ENCODE data around the gene USP27X. TPM values are rescaled to one million over a fixed set of nuclear protein-coding genes. Genes with fewer than 3 reads are reported as not detected.
A peak's percentile ranks its signal among the peaks of the same experiment; 100 is the strongest.

USP27X gene
- total and polyA plus RNA-seq, 2 donors: 2.5 to 2.9 TPM

- Histone ChIP-seq H3K4me3 (ENCODE audit: low read length in 2 of 2) (no peak overlapping the region), H3K36me3 (ENCODE audit: control insufficient read depth in 2 of 2, insufficient read depth in 2 of 2, low read length in 1 of 2) (no peaks in the 10 kb centered on the region), H3K27me3 (ENCODE audit: control insufficient read depth in 2 of 2, insufficient read depth in 1 of 2, low read length in 1 of 2) (no peaks in the 10 kb centered on the region), H3K9me3 (ENCODE audit: control insufficient read depth in 2 of 2, insufficient read depth in 1 of 2, low read length in 1 of 2) (no peaks in the 10 kb centered on the region), H3K4me1 (ENCODE audit: control insufficient read depth in 2 of 2, insufficient read depth in 2 of 2, low read length in 2 of 2) (peaks cover 4 to 8% of the 10 kb centered on the region in 2 donors), H3K27ac (ENCODE audit: low read depth in 1 of 2, low read length in 1 of 2) (no peak overlapping the region)
- 94% methylated on average over 5 of the region's 5 CpGs for whole genome bisulfite sequencing
- no peak for DNase-seq (ENCODE audit: low read depth in 6 of 9, low spot score in 9 of 9)
Observed at GRCh38 chrX:49877397-49878101, 1.7 kb upstream of the USP27X start.

GRCh38 chrX:49878128-49878833 lies 1.0 kb upstream of the USP27X start:
- H3K4me1 ChIP-seq (ENCODE audit: control insufficient read depth in 2 of 2, insufficient read depth in 2 of 2, low read length in 2 of 2): peaks cover 4 to 8% of the 10 kb centered on the region in 2 donors
- no peaks in the 10 kb centered on the region for H3K9me3 ChIP-seq (ENCODE audit: control insufficient read depth in 2 of 2, insufficient read depth in 1 of 2, low read length in 1 of 2)
- H3K27me3 ChIP-seq (ENCODE audit: control insufficient read depth in 2 of 2, insufficient read depth in 1 of 2, low read length in 1 of 2): no peaks in the 10 kb centered on the region
- DNase-seq (ENCODE audit: low read depth in 6 of 9, low spot score in 9 of 9): no peak
- H3K27ac ChIP-seq (ENCODE audit: low read depth in 1 of 2, low read length in 1 of 2): peak overlapping the region in 1 of 2 donors; percentile 24
- WGBS: 61% methylated on average over 28 of the region's 28 CpGs
- peak overlapping the region; percentile 52 to 63 for H3K4me3 ChIP-seq (ENCODE audit: low read length in 2 of 2)
- no peaks in the 10 kb centered on the region for H3K36me3 ChIP-seq (ENCODE audit: control insufficient read depth in 2 of 2, insufficient read depth in 2 of 2, low read length in 1 of 2)

GRCh38 chrX:49879656-49880277 lies 483 bp downstream of the USP27X start:
- peak overlapping the region; percentile 52 to 63 for H3K4me3 ChIP-seq (ENCODE audit: low read length in 2 of 2)
- peak overlapping the region in 1 of 2 donors; percentile 74 for H3K27ac ChIP-seq (ENCODE audit: low read depth in 1 of 2, low read length in 1 of 2)
- DNase-seq (ENCODE audit: low read depth in 6 of 9, low spot score in 9 of 9): peak in 2 of 9 donors; percentile 3 to 21
- H3K36me3 ChIP-seq (ENCODE audit: control insufficient read depth in 2 of 2, insufficient read depth in 2 of 2, low read length in 1 of 2): no peaks in the 10 kb centered on the region
- H3K4me1 ChIP-seq (ENCODE audit: control insufficient read depth in 2 of 2, insufficient read depth in 2 of 2, low read length in 2 of 2): peaks cover 4 to 8% of the 10 kb centered on the region in 2 donors
- no peaks in the 10 kb centered on the region for H3K9me3 ChIP-seq (ENCODE audit: control insufficient read depth in 2 of 2, insufficient read depth in 1 of 2, low read length in 1 of 2)
- 2% methylated on average over 55 of the region's 55 CpGs for WGBS
- no peaks in the 10 kb centered on the region for H3K27me3 ChIP-seq (ENCODE audit: control insufficient read depth in 2 of 2, insufficient read depth in 1 of 2, low read length in 1 of 2)

- 92% methylated on average over 12 of the region's 12 CpGs for WGBS
- no peaks in the 10 kb centered on the region for H3K9me3 ChIP-seq (ENCODE audit: control insufficient read depth in 2 of 2, insufficient read depth in 1 of 2, low read length in 1 of 2)
- no peak for DNase-seq (ENCODE audit: low read depth in 6 of 9, low spot score in 9 of 9)
- H3K4me3 ChIP-seq (ENCODE audit: low read length in 2 of 2): no peak overlapping the region
- H3K27ac ChIP-seq (ENCODE audit: low read depth in 1 of 2, low read length in 1 of 2): no peak overlapping the region
- no peaks in the 10 kb centered on the region for H3K27me3 ChIP-seq (ENCODE audit: control insufficient read depth in 2 of 2, insufficient read depth in 1 of 2, low read length in 1 of 2)
- no peaks in the 10 kb centered on the region for H3K36me3 ChIP-seq (ENCODE audit: control insufficient read depth in 2 of 2, insufficient read depth in 2 of 2, low read length in 1 of 2)
- peaks cover 4 to 8% of the 10 kb centered on the region in 2 donors for H3K4me1 ChIP-seq (ENCODE audit: control insufficient read depth in 2 of 2, insufficient read depth in 2 of 2, low read length in 2 of 2)
Observed at GRCh38 chrX:49880668-49881067, 1.4 kb downstream of the USP27X start.

GRCh38 chrX:49884290-49884862 lies 5.1 kb downstream of the USP27X start:
- 50% methylated on average over 7 of the region's 7 CpGs for WGBS
- no peak overlapping the region for H3K27ac ChIP-seq (ENCODE audit: low read depth in 1 of 2, low read length in 1 of 2)
- peaks cover 4 to 8% of the 10 kb centered on the region in 2 donors for H3K4me1 ChIP-seq (ENCODE audit: control insufficient read depth in 2 of 2, insufficient read depth in 2 of 2, low read length in 2 of 2)
- H3K36me3 ChIP-seq (ENCODE audit: control insufficient read depth in 2 of 2, insufficient read depth in 2 of 2, low read length in 1 of 2): no peaks in the 10 kb centered on the region
- H3K4me3 ChIP-seq (ENCODE audit: low read length in 2 of 2): no peak overlapping the region
- DNase-seq (ENCODE audit: low read depth in 6 of 9, low spot score in 9 of 9): peak in 4 of 9 donors; percentile 15 to 56 (median 34)
- H3K9me3 ChIP-seq (ENCODE audit: control insufficient read depth in 2 of 2, insufficient read depth in 1 of 2, low read length in 1 of 2): no peaks in the 10 kb centered on the region
- no peaks in the 10 kb centered on the region for H3K27me3 ChIP-seq (ENCODE audit: control insufficient read depth in 2 of 2, insufficient read depth in 1 of 2, low read length in 1 of 2)

- no peaks in the 10 kb centered on the region for H3K27me3 ChIP-seq (ENCODE audit: control insufficient read depth in 2 of 2, insufficient read depth in 1 of 2, low read length in 1 of 2)
- H3K4me3 ChIP-seq (ENCODE audit: low read length in 2 of 2): no peak overlapping the region
- no peak overlapping the region for H3K27ac ChIP-seq (ENCODE audit: low read depth in 1 of 2, low read length in 1 of 2)
- H3K4me1 ChIP-seq (ENCODE audit: control insufficient read depth in 2 of 2, insufficient read depth in 2 of 2, low read length in 2 of 2): no peaks in the 10 kb centered on the region
- DNase-seq (ENCODE audit: low read depth in 6 of 9, low spot score in 9 of 9): no peak
- no peaks in the 10 kb centered on the region for H3K36me3 ChIP-seq (ENCODE audit: control insufficient read depth in 2 of 2, insufficient read depth in 2 of 2, low read length in 1 of 2)
- no peaks in the 10 kb centered on the region for H3K9me3 ChIP-seq (ENCODE audit: control insufficient read depth in 2 of 2, insufficient read depth in 1 of 2, low read length in 1 of 2)
- WGBS: 89% methylated on average over 4 of the region's 4 CpGs
Observed at GRCh38 chrX:49892542-49892941, 13.3 kb downstream of the USP27X start.

- no peaks in the 10 kb centered on the region for H3K27me3 ChIP-seq (ENCODE audit: control insufficient read depth in 2 of 2, insufficient read depth in 1 of 2, low read length in 1 of 2)
- H3K9me3 ChIP-seq (ENCODE audit: control insufficient read depth in 2 of 2, insufficient read depth in 1 of 2, low read length in 1 of 2): peaks cover 0 to 5% of the 10 kb centered on the region in 2 donors
- no peak for DNase-seq (ENCODE audit: low read depth in 6 of 9, low spot score in 9 of 9)
- H3K4me3 ChIP-seq (ENCODE audit: low read length in 2 of 2): no peak overlapping the region
- H3K4me1 ChIP-seq (ENCODE audit: control insufficient read depth in 2 of 2, insufficient read depth in 2 of 2, low read length in 2 of 2): no peaks in the 10 kb centered on the region
- H3K27ac ChIP-seq (ENCODE audit: low read depth in 1 of 2, low read length in 1 of 2): no peak overlapping the region
- WGBS: 92% methylated on average over 4 of the region's 4 CpGs
- H3K36me3 ChIP-seq (ENCODE audit: control insufficient read depth in 2 of 2, insufficient read depth in 2 of 2, low read length in 1 of 2): no peaks in the 10 kb centered on the region
Observed at GRCh38 chrX:49896951-49897350, 17.7 kb downstream of the USP27X start.

- H3K4me1 ChIP-seq (ENCODE audit: control insufficient read depth in 2 of 2, insufficient read depth in 2 of 2, low read length in 2 of 2): no peaks in the 10 kb centered on the region
Observed at GRCh38 chrX:49901048-49901447, 21.8 kb downstream of the USP27X start.

GRCh38 chrX:49910344-49910743 lies 31.1 kb downstream of the USP27X start:
- Histone ChIP-seq H3K27ac (ENCODE audit: low read depth in 1 of 2, low read length in 1 of 2) (no peak overlapping the region), H3K9me3 (ENCODE audit: control insufficient read depth in 2 of 2, insufficient read depth in 1 of 2, low read length in 1 of 2) (no peaks in the 10 kb centered on the region), H3K4me1 (ENCODE audit: control insufficient read depth in 2 of 2, insufficient read depth in 2 of 2, low read length in 2 of 2) (no peaks in the 10 kb centered on the region), H3K27me3 (ENCODE audit: control insufficient read depth in 2 of 2, insufficient read depth in 1 of 2, low read length in 1 of 2) (no peaks in the 10 kb centered on the region), H3K36me3 (ENCODE audit: control insufficient read depth in 2 of 2, insufficient read depth in 2 of 2, low read length in 1 of 2) (no peaks in the 10 kb centered on the region), H3K4me3 (ENCODE audit: low read length in 2 of 2) (no peak overlapping the region)
- WGBS: 28% methylated on average over 3 of the region's 3 CpGs
- peak in 1 of 9 donors; percentile 28 for DNase-seq (ENCODE audit: low read depth in 6 of 9, low spot score in 9 of 9)

More at GRCh38 chrX:49901048-49901447, 21.8 kb downstream of the USP27X start:
- peaks cover 0 to 5% of the 10 kb centered on the region in 2 donors for H3K9me3 ChIP-seq (ENCODE audit: control insufficient read depth in 2 of 2, insufficient read depth in 1 of 2, low read length in 1 of 2)
- no peaks in the 10 kb centered on the region for H3K36me3 ChIP-seq (ENCODE audit: control insufficient read depth in 2 of 2, insufficient read depth in 2 of 2, low read length in 1 of 2)
- no peak overlapping the region for H3K4me3 ChIP-seq (ENCODE audit: low read length in 2 of 2)
- H3K27me3 ChIP-seq (ENCODE audit: control insufficient read depth in 2 of 2, insufficient read depth in 1 of 2, low read length in 1 of 2): no peaks in the 10 kb centered on the region
- DNase-seq (ENCODE audit: low read depth in 6 of 9, low spot score in 9 of 9): no peak
- no peak overlapping the region for H3K27ac ChIP-seq (ENCODE audit: low read depth in 1 of 2, low read length in 1 of 2)
